Measurements from ENCODE around the gene TBC1D3C. TPM values are rescaled to one million over a fixed set of nuclear protein-coding genes. Genes with fewer than 3 reads are reported as not detected.
"Not testable (repeated sequence)": the region's sequence is repeated elsewhere in the genome, so short reads cannot be mapped to it uniquely, and the experiment has no call there.

The TBC1D3C gene
- total RNA-seq (under 1 TPM in 1 of 2 donors, not detected in 1; 0.42 TPM), polyA plus RNA-seq (not detected)

- not testable (repeated sequence) for H3K27me3 ChIP-seq (ENCODE audit: control insufficient read depth in 4 of 4, insufficient read depth in 4 of 4, low read length in 3 of 4); DNase-seq (ENCODE audit: low spot score); H3K36me3 ChIP-seq (ENCODE audit: control insufficient read depth in 4 of 4, insufficient read depth in 3 of 4, low read depth in 1 of 4, low read length in 3 of 4); H3K9ac ChIP-seq (ENCODE audit: low read depth in 1 of 2, low read length in 2 of 2); H3K9me3 ChIP-seq (ENCODE audit: control insufficient read depth in 4 of 4, low read length in 3 of 4); H3K4me1 ChIP-seq (ENCODE audit: control insufficient read depth in 4 of 4, insufficient read depth in 4 of 4, low read length in 3 of 4); H3K4me3 ChIP-seq (ENCODE audit: low read depth in 1 of 3, low read length in 3 of 3); H3K27ac ChIP-seq (ENCODE audit: low read depth in 1 of 2, low read length in 2 of 2)
- WGBS = no CpG with 5 or more reads among the region's 10 CpGs
Measured at GRCh38 chr17:38068534-38068933, at the start of gene TBC1D3C. Gene TBC1D3C (minus strand): TSS chr17:38068634. CDS start chr17:38067066, 1,568 bp downstream.

DNA sequence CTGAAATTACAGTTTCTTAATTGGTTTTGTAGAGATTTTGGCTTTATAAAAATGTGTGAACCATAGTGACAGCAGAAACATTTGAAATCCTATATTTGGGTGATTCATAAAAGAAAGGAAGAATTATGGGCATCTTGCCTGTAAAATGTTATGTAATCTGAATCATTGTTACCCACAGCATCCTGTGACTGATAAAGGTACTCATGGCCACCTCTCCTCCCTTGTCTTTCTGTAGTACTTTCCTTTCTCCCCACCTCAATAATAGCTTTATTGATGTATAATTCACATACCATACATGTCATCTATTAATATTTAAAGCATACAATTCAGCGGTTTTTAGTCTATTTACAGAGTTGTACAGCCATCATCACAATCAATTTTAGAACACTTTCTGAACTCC lies 30.8 kb upstream of the TBC1D3C start:
- H3K4me3 ChIP-seq (ENCODE audit: low read depth in 1 of 3, low read length in 3 of 3); DNase-seq (ENCODE audit: low spot score); H3K4me1 ChIP-seq (ENCODE audit: control insufficient read depth in 4 of 4, insufficient read depth in 4 of 4, low read length in 3 of 4); H3K9me3 ChIP-seq (ENCODE audit: control insufficient read depth in 4 of 4, low read length in 3 of 4); H3K9ac ChIP-seq (ENCODE audit: low read depth in 1 of 2, low read length in 2 of 2); H3K36me3 ChIP-seq (ENCODE audit: control insufficient read depth in 4 of 4, insufficient read depth in 3 of 4, low read depth in 1 of 4, low read length in 3 of 4); H3K27me3 ChIP-seq (ENCODE audit: control insufficient read depth in 4 of 4, insufficient read depth in 4 of 4, low read length in 3 of 4); H3K27ac ChIP-seq (ENCODE audit: low read depth in 1 of 2, low read length in 2 of 2): not testable (repeated sequence)
- WGBS = no CpG with 5 or more reads among the region's 1 CpG

- DNase-seq (ENCODE audit: low spot score); H3K9me3 ChIP-seq (ENCODE audit: control insufficient read depth in 4 of 4, low read length in 3 of 4); H3K36me3 ChIP-seq (ENCODE audit: control insufficient read depth in 4 of 4, insufficient read depth in 3 of 4, low read depth in 1 of 4, low read length in 3 of 4); H3K9ac ChIP-seq (ENCODE audit: low read depth in 1 of 2, low read length in 2 of 2); H3K27me3 ChIP-seq (ENCODE audit: control insufficient read depth in 4 of 4, insufficient read depth in 4 of 4, low read length in 3 of 4); H3K27ac ChIP-seq (ENCODE audit: low read depth in 1 of 2, low read length in 2 of 2); H3K4me1 ChIP-seq (ENCODE audit: control insufficient read depth in 4 of 4, insufficient read depth in 4 of 4, low read length in 3 of 4); H3K4me3 ChIP-seq (ENCODE audit: low read depth in 1 of 3, low read length in 3 of 3): not testable (repeated sequence)
- no CpG with 5 or more reads among the region's 2 CpGs for WGBS
Measured at GRCh38 chr17:38094059-38094694, 25.7 kb upstream of the TBC1D3C start.

DNA sequence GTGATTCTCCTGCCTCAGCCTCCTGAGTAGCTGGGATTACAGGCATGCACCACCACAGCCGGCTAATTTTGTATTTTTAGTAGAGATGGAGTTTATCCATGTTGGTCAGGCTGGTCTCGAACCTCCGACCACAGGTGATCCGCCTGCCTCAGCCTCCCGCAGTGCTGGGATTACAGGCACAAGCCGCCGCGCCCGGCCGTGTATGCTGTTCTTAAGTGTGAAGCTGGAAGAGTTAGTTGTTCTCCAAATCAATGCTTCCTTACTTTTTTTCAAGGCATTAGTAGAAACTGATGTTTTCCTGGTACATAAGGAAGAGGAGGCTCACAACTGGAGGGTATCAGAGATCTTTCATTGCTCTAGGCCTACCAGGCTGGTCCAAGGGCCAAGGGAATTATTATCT lies 19.7 kb upstream of the TBC1D3C start:
- not testable (repeated sequence) for H3K4me1 ChIP-seq (ENCODE audit: control insufficient read depth in 4 of 4, insufficient read depth in 4 of 4, low read length in 3 of 4); H3K9me3 ChIP-seq (ENCODE audit: control insufficient read depth in 4 of 4, low read length in 3 of 4); H3K36me3 ChIP-seq (ENCODE audit: control insufficient read depth in 4 of 4, insufficient read depth in 3 of 4, low read depth in 1 of 4, low read length in 3 of 4); H3K4me3 ChIP-seq (ENCODE audit: low read depth in 1 of 3, low read length in 3 of 3); H3K27ac ChIP-seq (ENCODE audit: low read depth in 1 of 2, low read length in 2 of 2); DNase-seq (ENCODE audit: low spot score); H3K9ac ChIP-seq (ENCODE audit: low read depth in 1 of 2, low read length in 2 of 2); H3K27me3 ChIP-seq (ENCODE audit: control insufficient read depth in 4 of 4, insufficient read depth in 4 of 4, low read length in 3 of 4)
- 94% methylated on average over 8 of the region's 10 CpGs for WGBS

- not testable (repeated sequence) for H3K4me1 ChIP-seq (ENCODE audit: control insufficient read depth in 4 of 4, insufficient read depth in 4 of 4, low read length in 3 of 4); H3K9me3 ChIP-seq (ENCODE audit: control insufficient read depth in 4 of 4, low read length in 3 of 4); H3K27ac ChIP-seq (ENCODE audit: low read depth in 1 of 2, low read length in 2 of 2); H3K9ac ChIP-seq (ENCODE audit: low read depth in 1 of 2, low read length in 2 of 2); H3K36me3 ChIP-seq (ENCODE audit: control insufficient read depth in 4 of 4, insufficient read depth in 3 of 4, low read depth in 1 of 4, low read length in 3 of 4); DNase-seq (ENCODE audit: low spot score); H3K4me3 ChIP-seq (ENCODE audit: low read depth in 1 of 3, low read length in 3 of 3); H3K27me3 ChIP-seq (ENCODE audit: control insufficient read depth in 4 of 4, insufficient read depth in 4 of 4, low read length in 3 of 4)
- WGBS = no CpG with 5 or more reads among the region's 1 CpG
Measured at GRCh38 chr17:38087344-38087743, 18.9 kb upstream of the TBC1D3C start.

Small RNA genes within 50 kb of the gene (small RNA-seq; reads per million reads assigned to genes)
- gene RF00019 = not detected

Other genes with a start within 250 kb of the TBC1D3C start
- gene TBC1D3K, start 144.2 kb downstream of the TBC1D3C start, total RNA-seq = not detected
- not detected for gene TBC1D3K, start 144.2 kb downstream of the TBC1D3C start, polyA plus RNA-seq
- gene TBC1D3L, start 79.6 kb downstream of the TBC1D3C start, total RNA-seq = under 1 TPM; 0.08 to 0.70 TPM
- gene TBC1D3L, start 79.6 kb downstream of the TBC1D3C start, polyA plus RNA-seq = 1 to 10 TPM; 2.4 to 2.6 TPM
- under 1 TPM in 1 of 2 donors, not detected in 1; 0.75 TPM for gene TBC1D3D, start 64.7 kb downstream of the TBC1D3C start, total RNA-seq
- 1 to 10 TPM in 1 of 2 donors, under 1 TPM in 1; 0.06 to 3.6 TPM for gene TBC1D3D, start 64.7 kb downstream of the TBC1D3C start, polyA plus RNA-seq
- under 1 TPM in 1 of 2 donors, not detected in 1; 0.33 TPM for gene TBC1D3E, start 59.3 kb upstream of the TBC1D3C start, total RNA-seq
- gene TBC1D3E, start 59.3 kb upstream of the TBC1D3C start, polyA plus RNA-seq = not detected
- 1 to 10 TPM in 1 of 2 donors, not detected in 1; 3.8 TPM for gene TBC1D3, start 123.9 kb upstream of the TBC1D3C start, total RNA-seq
- gene TBC1D3, start 123.9 kb upstream of the TBC1D3C start, polyA plus RNA-seq = not detected
- 10 to 100 TPM; 16.9 to 19.5 TPM for gene MRPL45, start 228.5 kb upstream of the TBC1D3C start, total RNA-seq
- 10 to 100 TPM; 18.5 to 22.2 TPM for gene MRPL45, start 228.5 kb upstream of the TBC1D3C start, polyA plus RNA-seq